Breast epithelium (tissue), 3 donors: Measurements from ENCODE around the gene ACSL5.

ENCODE experiments used
- CTCF ChIP-seq, 3 donors: fragments of 450-650 bp; IDR thresholded peaks; one replicate each; pipeline ENCODE4 v1.5.1; 2016 to 2017; ENCODE audit warnings: antibody characterized with exemption in 3 of 3, mild to moderate bottlenecking in 3 of 3, moderate library complexity in 3 of 3
- POLR2A ChIP-seq: fragments of 450-650 bp; IDR thresholded peaks from one replicate; pipeline ENCODE4 v1.6.1; 2016; ENCODE audit warnings: antibody characterized with exemption, mild to moderate bottlenecking, moderate library complexity

- TF ChIP-seq CTCF (IDR thresholded peaks at IDR 0.05), result no peak
- no peak for TF ChIP-seq POLR2A
These were observed 4.2 kb upstream of the ACSL5 start for GRCh38 chr10:112369495-112370423.
